GM18502 (cell line): ENCODE data around the gene HYI.

ENCODE experiments used
- ATAC-seq: cut with Tn5 transposase; IDR thresholded peaks from one replicate; pipeline ENCODE4 v1.9.1; 2021; ENCODE audit warnings: mild to moderate bottlenecking; ENCODE audit not compliant: unreplicated experiment, poor library complexity

The HYI gene

DNA sequence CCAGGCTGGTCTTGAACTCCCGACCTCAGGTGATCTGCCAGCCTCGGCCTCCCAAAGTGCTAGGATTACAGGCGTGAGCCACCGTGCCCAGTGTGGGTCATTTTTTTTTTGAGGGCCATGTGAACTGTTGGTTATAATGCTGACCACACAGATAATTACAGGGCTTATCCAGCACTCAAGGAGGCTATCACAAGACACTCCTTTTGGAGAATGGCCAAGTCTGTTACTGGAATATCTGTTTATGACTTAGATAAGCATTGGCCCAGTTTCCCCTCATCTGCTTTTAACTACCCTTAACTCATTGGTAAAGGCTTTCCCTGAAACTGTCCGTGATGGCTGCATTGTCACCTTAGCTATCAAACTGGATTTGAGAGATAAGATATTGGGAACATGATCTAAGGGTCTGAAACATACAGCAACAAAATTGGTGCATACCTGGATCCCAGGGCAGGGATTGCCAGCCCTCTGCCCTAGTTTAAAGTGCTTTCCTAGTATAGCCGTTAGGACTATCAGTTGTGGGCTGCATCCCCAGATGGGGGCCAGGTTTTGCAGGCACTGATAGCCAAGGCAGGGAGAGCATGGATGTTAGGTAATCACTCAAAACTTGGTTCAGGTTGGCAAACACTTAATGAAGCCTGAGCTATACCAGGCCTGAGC lies 48.4 kb downstream of the HYI start:
- ATAC-seq: no peak

DNA sequence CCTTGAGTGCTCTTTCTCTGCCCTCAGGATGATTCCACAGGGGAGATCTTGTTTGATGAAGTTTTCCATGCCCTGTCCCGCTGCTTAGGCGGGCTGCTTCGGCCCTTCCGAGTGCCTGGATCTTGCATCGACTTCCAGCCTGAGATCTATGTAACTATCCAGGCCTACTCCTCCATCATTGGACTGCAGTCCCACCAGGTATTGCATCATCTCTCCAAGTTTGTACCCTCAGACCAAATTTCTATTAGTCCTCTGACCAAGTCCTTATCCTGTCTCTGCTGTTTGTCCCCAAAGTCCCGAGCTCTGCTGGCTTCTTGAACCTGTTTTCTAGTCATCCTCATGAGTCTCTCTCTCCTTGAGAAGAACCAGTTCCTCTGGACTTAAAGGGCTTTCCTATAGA lies 49.4 kb downstream of the HYI start:
- no peak for ATAC-seq

DNA sequence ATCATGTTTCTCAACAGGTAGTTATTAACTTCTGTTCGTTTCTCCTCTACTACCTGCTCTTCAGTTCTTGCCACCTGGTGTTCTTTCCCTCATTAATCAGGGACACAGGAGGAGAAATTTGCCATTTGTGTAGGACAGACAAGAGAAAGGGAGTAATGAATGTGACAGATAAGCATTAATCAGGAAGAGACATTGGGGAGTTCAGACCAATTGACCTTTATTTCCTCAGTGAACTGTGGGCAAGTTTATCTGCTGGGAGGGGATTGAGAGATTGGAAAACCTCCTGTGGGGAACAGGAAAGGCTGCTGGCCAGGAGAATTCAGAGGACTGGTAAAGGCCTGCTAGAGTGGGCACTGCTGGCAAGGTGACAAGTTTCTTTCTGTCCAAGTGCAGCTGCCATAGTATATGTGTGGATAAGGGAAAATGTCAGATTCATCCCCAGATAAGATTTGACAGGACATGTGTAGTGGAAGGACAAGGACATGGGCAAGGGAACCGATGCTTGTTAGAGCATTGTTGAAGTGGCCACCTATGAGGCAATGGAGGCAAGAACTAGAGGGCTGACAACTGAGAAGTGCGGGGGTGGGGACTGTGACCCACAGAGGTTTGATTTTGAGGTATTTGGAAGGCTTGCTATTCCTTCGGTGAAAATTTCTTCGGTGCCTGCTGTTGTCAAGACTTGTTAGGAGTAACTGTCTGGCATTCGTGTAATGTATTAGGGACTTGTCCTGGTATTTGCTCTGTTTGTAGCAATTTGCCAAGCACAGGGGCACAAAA lies 51.5 kb downstream of the HYI start:
- ATAC-seq: no peak
